WI38 (cell line): Measurements from ENCODE around the gene C1orf21.

Experiments
- H3K4me3 ChIP-seq: 2 replicates; pipeline ENCODE4 v1.5.1; 2011; ENCODE audit warnings: low read depth, mild to moderate bottlenecking, control low read depth, low read length
- CTCF ChIP-seq: IDR thresholded peaks from 2 replicates; pipeline ENCODE4 v1.5.1; 2012; ENCODE audit warnings: low read depth, mild to moderate bottlenecking, control low read depth, low read length

C1orf21 gene

GRCh38 chr1:184409011-184409410, 22.2 kb downstream of the C1orf21 start:
- no peak overlapping the region for H3K4me3 ChIP-seq
- no peak for TF ChIP-seq CTCF

GRCh38 chr1:184412472-184412871, 25.6 kb downstream of the C1orf21 start:
- no peak for TF ChIP-seq CTCF

GRCh38 chr1:184416481-184416880, 29.7 kb downstream of the C1orf21 start:
- TF ChIP-seq CTCF, result no peak
- no peak overlapping the region for H3K4me3 ChIP-seq

More at GRCh38 chr1:184412472-184412871, 25.6 kb downstream of the C1orf21 start:
- no peak overlapping the region for H3K4me3 ChIP-seq

GRCh38 chr1:184416946-184417345, 30.1 kb downstream of the C1orf21 start:
- TF ChIP-seq CTCF, result no peak
- no peak overlapping the region for H3K4me3 ChIP-seq

GRCh38 chr1:184417916-184418315, 31.1 kb downstream of the C1orf21 start:
- no peak for TF ChIP-seq CTCF
- H3K4me3 ChIP-seq, result no peak overlapping the region

- H3K4me3 ChIP-seq, result no peak overlapping the region
- TF ChIP-seq CTCF, result no peak
Measured at GRCh38 chr1:184418652-184419349, 32.0 kb downstream of the C1orf21 start.

- no peak for TF ChIP-seq CTCF
- peak overlapping the region; percentile 8; the same call in 1 of the 2 replicates for H3K4me3 ChIP-seq
Measured at GRCh38 chr1:184419350-184420161, 32.7 kb downstream of the C1orf21 start.
